OCI-LY7 (cell line): Measurements from ENCODE around the gene RBP4.

ENCODE experiments used
- EZH2phosphoT487 ChIP-seq: fragments of 200-600 bp; sonication (generic); IDR thresholded peaks from 2 replicates; pipeline ENCODE4 v1.6.1; 2018; ENCODE audit warnings: low read depth, borderline replicate concordance, mild to moderate bottlenecking, mixed run types, antibody characterized with exemption, low read length, moderate library complexity, mixed read lengths
- TF ChIP-seq, protein P1 (sequence below): fragments of 200-600 bp; sonication (generic); conservative IDR thresholded peaks from 2 replicates; pipeline ENCODE4 v1.5.1; 2014; ENCODE audit warnings: mild to moderate bottlenecking, antibody characterized with exemption, low read length, moderate library complexity, mixed read lengths

DNA sequence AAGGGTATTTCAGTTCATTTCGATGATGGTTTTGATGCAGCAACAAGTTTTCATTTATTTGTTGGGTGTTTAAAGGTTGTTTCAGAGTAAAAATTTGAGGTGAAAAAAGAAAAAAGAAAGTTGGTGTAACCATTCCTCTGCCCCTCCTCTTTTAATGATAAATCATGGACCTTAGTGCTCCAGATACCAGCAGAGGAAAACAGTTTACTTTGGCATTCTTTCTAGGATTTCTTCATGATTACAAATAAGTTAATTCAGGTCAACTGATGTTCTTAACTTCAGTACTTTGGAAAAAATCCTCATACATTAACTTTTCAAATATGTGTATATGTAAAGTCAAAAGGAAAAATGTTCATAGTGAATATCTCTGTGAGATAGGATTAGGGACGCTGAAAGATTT, 2.0 kb upstream of the RBP4 start:
- TF ChIP-seq, protein P1, sequence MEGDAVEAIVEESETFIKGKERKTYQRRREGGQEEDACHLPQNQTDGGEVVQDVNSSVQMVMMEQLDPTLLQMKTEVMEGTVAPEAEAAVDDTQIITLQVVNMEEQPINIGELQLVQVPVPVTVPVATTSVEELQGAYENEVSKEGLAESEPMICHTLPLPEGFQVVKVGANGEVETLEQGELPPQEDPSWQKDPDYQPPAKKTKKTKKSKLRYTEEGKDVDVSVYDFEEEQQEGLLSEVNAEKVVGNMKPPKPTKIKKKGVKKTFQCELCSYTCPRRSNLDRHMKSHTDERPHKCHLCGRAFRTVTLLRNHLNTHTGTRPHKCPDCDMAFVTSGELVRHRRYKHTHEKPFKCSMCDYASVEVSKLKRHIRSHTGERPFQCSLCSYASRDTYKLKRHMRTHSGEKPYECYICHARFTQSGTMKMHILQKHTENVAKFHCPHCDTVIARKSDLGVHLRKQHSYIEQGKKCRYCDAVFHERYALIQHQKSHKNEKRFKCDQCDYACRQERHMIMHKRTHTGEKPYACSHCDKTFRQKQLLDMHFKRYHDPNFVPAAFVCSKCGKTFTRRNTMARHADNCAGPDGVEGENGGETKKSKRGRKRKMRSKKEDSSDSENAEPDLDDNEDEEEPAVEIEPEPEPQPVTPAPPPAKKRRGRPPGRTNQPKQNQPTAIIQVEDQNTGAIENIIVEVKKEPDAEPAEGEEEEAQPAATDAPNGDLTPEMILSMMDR: no peak
- TF ChIP-seq EZH2phosphoT487: no peak
